GM21528 (cell line): ENCODE results near the gene FLRT1.

Experiments
- ATAC-seq: cut with Tn5 transposase; IDR thresholded peaks from one replicate; pipeline ENCODE4 v1.9.1; 2021; ENCODE audit warnings: mild to moderate bottlenecking, moderate library complexity; ENCODE audit not compliant: unreplicated experiment, low FRiP score

Gene FLRT1

DNA sequence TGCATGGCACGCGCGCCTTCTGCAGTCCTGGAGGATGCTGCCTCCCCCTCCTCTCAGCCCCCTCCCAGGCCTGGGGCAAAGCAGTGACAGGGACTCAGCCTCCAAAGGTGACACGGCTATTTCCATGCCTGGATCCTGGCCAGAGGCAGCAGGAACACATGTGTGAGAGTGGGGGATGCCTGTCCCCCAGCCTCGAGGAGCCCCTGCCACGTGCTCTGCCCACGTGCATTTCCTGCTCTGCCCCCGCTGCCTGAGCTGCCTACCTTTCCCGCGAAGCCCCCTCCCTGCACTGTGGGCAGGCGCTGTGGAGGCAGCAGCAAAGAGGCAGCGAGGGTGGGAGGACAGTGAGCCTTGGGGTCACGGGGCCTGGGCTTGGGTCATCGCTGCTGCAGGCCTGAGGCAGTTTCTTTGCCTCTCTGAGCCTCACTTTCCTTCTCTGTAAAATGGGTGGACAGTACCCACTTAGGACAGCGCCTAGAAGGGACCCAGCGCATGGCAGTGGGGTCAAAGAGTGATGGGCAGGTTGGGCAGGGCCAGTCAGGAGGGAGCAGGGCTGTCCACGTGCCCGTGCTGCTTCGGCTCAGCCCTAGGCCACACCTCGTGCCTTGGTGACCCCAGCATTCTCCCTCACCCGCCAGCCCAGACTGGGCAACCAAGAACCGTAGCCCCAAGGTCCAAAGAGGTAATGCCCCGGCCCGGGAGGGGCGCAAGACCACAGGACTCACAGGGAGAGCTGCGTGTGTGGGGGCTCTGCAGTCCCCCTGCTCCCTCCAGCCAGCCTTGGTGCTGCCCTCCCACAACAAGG is 48.6 kb downstream of the FLRT1 start:
- ATAC-seq = no peak

DNA sequence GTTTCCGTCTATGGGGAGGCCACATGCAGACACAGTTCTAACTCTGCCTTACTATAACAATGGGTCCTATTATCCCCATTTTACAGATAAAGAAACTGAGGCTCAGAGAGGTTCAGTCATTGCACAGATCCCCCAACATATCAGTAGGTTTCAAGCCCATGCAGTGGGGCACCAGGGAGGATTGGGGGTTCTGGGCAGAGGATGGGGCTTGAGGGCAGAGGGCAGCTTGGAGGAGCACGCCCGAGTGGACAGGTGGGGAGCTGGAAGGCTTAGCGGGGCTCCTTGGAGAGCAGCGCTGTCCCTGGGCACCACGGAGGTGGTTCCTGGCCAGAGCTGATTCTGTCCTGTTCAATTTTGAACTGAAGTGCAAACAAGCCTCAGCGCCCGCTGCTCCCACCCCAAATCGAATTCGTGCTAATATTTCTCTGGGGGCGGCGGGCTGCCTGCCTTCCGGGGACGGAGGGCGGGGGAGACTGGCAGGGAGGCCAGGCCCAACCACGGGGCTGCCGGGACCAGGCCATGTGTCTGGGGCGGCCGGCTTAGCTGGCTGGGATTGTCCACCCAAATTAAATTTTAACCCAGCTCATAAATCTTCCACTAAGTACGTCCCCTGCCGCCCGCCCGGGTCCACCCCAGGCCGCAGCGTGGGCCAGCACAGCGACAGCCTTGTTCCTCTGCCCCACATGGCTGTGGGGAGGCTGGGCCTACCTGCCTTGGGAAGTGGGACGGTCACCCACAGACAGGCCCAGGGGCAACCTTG is 49.4 kb downstream of the FLRT1 start:
- no peak for ATAC-seq
